GM19025 (cell line): ENCODE measurements around the gene SDK2.

Source experiments
- ATAC-seq: cut with Tn5 transposase; IDR thresholded peaks from one replicate; pipeline ENCODE4 v1.9.1; 2021; ENCODE audit warnings: mild to moderate bottlenecking, low read depth, moderate library complexity; ENCODE audit not compliant: unreplicated experiment

The SDK2 gene

GRCh38 chr17:73436954-73437353 is 207.3 kb downstream of the SDK2 start:
- ATAC-seq: no peak

GRCh38 chr17:73435412-73435811 is 208.8 kb downstream of the SDK2 start:
- ATAC-seq: no peak

GRCh38 chr17:73434154-73434553 is 210.1 kb downstream of the SDK2 start:
- ATAC-seq: no peak

- no peak for ATAC-seq
These were observed 210.7 kb downstream of the SDK2 start for GRCh38 chr17:73433501-73433900.

GRCh38 chr17:73432624-73433190 is 211.5 kb downstream of the SDK2 start:
- ATAC-seq: no peak

GRCh38 chr17:73431401-73432205 is 212.6 kb downstream of the SDK2 start:
- no peak for ATAC-seq

- no peak for ATAC-seq
These were observed 213.4 kb downstream of the SDK2 start for GRCh38 chr17:73430848-73431247.

GRCh38 chr17:73430165-73430680 is 214.0 kb downstream of the SDK2 start:
- ATAC-seq: no peak

- ATAC-seq: no peak
These were observed 214.6 kb downstream of the SDK2 start for GRCh38 chr17:73429440-73430164.

- no peak for ATAC-seq
These were observed 217.0 kb downstream of the SDK2 start for GRCh38 chr17:73427198-73427597.

GRCh38 chr17:73424571-73424970 is 219.7 kb downstream of the SDK2 start:
- ATAC-seq: no peak

- ATAC-seq: no peak
These were observed 220.4 kb downstream of the SDK2 start for GRCh38 chr17:73423806-73424205.

- no peak for ATAC-seq
These were observed 221.0 kb downstream of the SDK2 start for GRCh38 chr17:73423159-73423715.

GRCh38 chr17:73422121-73422520 is 222.1 kb downstream of the SDK2 start:
- ATAC-seq: no peak

- no peak for ATAC-seq
These were observed 223.3 kb downstream of the SDK2 start for GRCh38 chr17:73420897-73421296.

- ATAC-seq: no peak
These were observed 224.4 kb downstream of the SDK2 start for GRCh38 chr17:73419881-73420280.

- ATAC-seq: no peak
These were observed 225.2 kb downstream of the SDK2 start for GRCh38 chr17:73419051-73419450.

GRCh38 chr17:73415782-73416181 is 228.5 kb downstream of the SDK2 start:
- ATAC-seq: no peak

- ATAC-seq: no peak
These were observed 229.9 kb downstream of the SDK2 start for GRCh38 chr17:73414171-73414955.

- ATAC-seq: no peak
These were observed 231.3 kb downstream of the SDK2 start for GRCh38 chr17:73412914-73413313.
